Measurements from ENCODE around the gene ITGAX. TPM values are rescaled to one million over a fixed set of nuclear protein-coding genes. Genes with fewer than 3 reads are reported as not detected.

Gene ITGAX
- total and polyA plus RNA-seq, 2 of the 8 experiments (the other 6 are each of a cell fraction or from before 2014, with no cell fraction given): 0.30 TPM; not detected in 1

- no peak for TF ChIP-seq CTCF (IDR thresholded peaks at IDR 0.05; ENCODE audit: control extremely low read depth in 1 of 3, insufficient read depth in 1 of 3, low read depth in 1 of 3, low read length in 3 of 3)
- no peak for TF ChIP-seq EZH2 (IDR thresholded peaks at IDR 0.05; ENCODE audit: low read depth, low read length, severe bottlenecking)
Measured at GRCh38 chr16:31423801-31424200, 68.8 kb downstream of the ITGAX start (continued).

Data from H1 (cell line).